ENCODE data around the gene C1D. TPM values are rescaled to one million over a fixed set of nuclear protein-coding genes. Genes with fewer than 3 reads are reported as not detected.

The C1D gene
- total RNA-seq, 2 experiments from 2014 or later = 19.1 to 36.3 TPM

DNA sequence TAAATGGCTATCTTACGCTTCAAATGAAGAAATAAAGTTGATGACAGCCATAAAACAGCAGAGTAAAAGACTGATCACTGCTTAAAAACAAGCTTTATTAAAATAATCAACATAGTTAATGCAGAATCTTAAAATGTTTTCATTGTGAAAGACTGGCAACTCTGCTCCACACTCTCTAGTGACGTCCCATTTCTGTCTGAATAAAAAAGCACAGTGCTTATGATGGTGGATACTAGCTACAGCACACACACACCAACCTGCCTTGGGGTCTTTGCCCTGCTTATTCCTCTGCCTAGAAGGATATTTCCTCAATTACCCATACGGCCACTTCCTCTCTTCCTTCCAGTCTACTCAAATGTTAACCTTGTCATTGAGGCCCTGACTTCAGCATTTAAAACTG is 19.1 kb downstream of the C1D start:
- Histone ChIP-seq H3K4me1 (ENCODE audit: insufficient read depth, low read length, poor library complexity, severe bottlenecking) (no peaks in the 10 kb centered on the region), H3K27ac (ENCODE audit: low read depth, low read length, poor library complexity, severe bottlenecking) (no peak overlapping the region), H3K4me2 (ENCODE audit: low read length) (no peak overlapping the region), H3K36me3 (ENCODE audit: insufficient read depth, low read length) (peaks cover 36% of the 10 kb centered on the region; the same call in 1 of the 2 replicates), H2AFZ (ENCODE audit: low read length) (no peak overlapping the region), H3K9me2 (ENCODE audit: insufficient read depth, low read length) (no peaks in the 10 kb centered on the region), H4K20me1 (ENCODE audit: insufficient read depth, low read length) (no peaks in the 10 kb centered on the region; the same call in 1 of the 2 replicates), H3K9me3 (ENCODE audit: low read length) (no peaks in the 10 kb centered on the region), H3K79me2 (ENCODE audit: insufficient read depth, low read depth, low read length) (peaks cover 26% of the 10 kb centered on the region; the same call in 1 of the 2 replicates), H3K4me3 (ENCODE audit: low read depth, low read length, poor library complexity, severe bottlenecking) (no peak overlapping the region)
- intact Hi-C loops (cut with micrococcal nuclease; ENCODE audit: unreplicated experiment) = no loop called here
- BruUV-seq (replicated peaks) = no TSS peak
- ChIA-PET CTCF (ENCODE audit: unreplicated experiment) (no interaction called here), POLR2A (interaction anchor here (0.9 kb wide), 1 partner anchor 16 kb away, joined by 4 read pairs; no protein-coding TSS in a partner anchor)
- TF ChIP-seq, protein P1, sequence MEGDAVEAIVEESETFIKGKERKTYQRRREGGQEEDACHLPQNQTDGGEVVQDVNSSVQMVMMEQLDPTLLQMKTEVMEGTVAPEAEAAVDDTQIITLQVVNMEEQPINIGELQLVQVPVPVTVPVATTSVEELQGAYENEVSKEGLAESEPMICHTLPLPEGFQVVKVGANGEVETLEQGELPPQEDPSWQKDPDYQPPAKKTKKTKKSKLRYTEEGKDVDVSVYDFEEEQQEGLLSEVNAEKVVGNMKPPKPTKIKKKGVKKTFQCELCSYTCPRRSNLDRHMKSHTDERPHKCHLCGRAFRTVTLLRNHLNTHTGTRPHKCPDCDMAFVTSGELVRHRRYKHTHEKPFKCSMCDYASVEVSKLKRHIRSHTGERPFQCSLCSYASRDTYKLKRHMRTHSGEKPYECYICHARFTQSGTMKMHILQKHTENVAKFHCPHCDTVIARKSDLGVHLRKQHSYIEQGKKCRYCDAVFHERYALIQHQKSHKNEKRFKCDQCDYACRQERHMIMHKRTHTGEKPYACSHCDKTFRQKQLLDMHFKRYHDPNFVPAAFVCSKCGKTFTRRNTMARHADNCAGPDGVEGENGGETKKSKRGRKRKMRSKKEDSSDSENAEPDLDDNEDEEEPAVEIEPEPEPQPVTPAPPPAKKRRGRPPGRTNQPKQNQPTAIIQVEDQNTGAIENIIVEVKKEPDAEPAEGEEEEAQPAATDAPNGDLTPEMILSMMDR (conservative IDR thresholded peaks at IDR 0.05; ENCODE audit: low read length) = no peak
- no peak for TF ChIP-seq EZH2phosphoT487 (IDR thresholded peaks at IDR 0.05; ENCODE audit: borderline replicate concordance, low read depth, low read length)
- DNase-seq (ENCODE audit: low spot score) = no peak

DNA sequence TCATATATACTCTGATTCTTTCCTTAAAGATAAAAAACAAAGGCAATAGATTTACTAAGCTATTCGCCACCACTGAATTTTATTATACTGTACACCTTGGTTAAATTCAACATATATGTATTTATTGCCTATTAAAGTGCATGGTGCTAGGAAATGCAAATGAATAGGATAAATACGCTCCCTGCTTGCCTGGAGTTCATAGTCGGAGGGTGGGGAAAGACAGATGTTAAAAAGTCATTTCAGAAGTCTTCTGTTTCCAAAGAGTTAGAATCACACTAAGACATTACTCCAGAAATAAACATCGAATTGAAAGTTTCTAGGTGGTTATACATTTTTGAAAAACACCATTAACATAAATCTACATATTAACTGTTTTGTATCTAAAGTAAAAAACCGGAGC is 19.8 kb downstream of the C1D start:
- H3K79me2 ChIP-seq (ENCODE audit: insufficient read depth, low read depth, low read length) = peaks cover 20% of the 10 kb centered on the region; the same call in 1 of the 2 replicates
- H3K4me3 ChIP-seq (ENCODE audit: low read depth, low read length, poor library complexity, severe bottlenecking) = no peak overlapping the region
- H3K9me2 ChIP-seq (ENCODE audit: insufficient read depth, low read length) = no peaks in the 10 kb centered on the region
- no TSS peak for BruUV-seq (replicated peaks)
- no peaks in the 10 kb centered on the region for H3K9me3 ChIP-seq (ENCODE audit: low read length)
- intact Hi-C loops (cut with micrococcal nuclease; ENCODE audit: unreplicated experiment) = no loop called here
- H2AFZ ChIP-seq (ENCODE audit: low read length) = no peak overlapping the region
- ChIA-PET CTCF (ENCODE audit: unreplicated experiment) (no interaction called here), POLR2A (interaction anchor here (0.7 to 0.9 kb wide), 2 partner anchors 16 to 159 kb away, joined by 3 to 4 read pairs; no protein-coding TSS in a partner anchor)
- DNase-seq (ENCODE audit: low spot score) = no peak
- TF ChIP-seq EZH2phosphoT487 (IDR thresholded peaks at IDR 0.05; ENCODE audit: borderline replicate concordance, low read depth, low read length) = no peak
- TF ChIP-seq, protein P1 (conservative IDR thresholded peaks at IDR 0.05; ENCODE audit: low read length) = no peak
- no peaks in the 10 kb centered on the region; the same call in 1 of the 2 replicates for H4K20me1 ChIP-seq (ENCODE audit: insufficient read depth, low read length)
- H3K4me1 ChIP-seq (ENCODE audit: insufficient read depth, low read length, poor library complexity, severe bottlenecking) = no peaks in the 10 kb centered on the region
- H3K4me2 ChIP-seq (ENCODE audit: low read length) = no peak overlapping the region
- H3K36me3 ChIP-seq (ENCODE audit: insufficient read depth, low read length) = peaks cover 36% of the 10 kb centered on the region; the same call in 1 of the 2 replicates
- no peak overlapping the region for H3K27ac ChIP-seq (ENCODE audit: low read depth, low read length, poor library complexity, severe bottlenecking)

DNA sequence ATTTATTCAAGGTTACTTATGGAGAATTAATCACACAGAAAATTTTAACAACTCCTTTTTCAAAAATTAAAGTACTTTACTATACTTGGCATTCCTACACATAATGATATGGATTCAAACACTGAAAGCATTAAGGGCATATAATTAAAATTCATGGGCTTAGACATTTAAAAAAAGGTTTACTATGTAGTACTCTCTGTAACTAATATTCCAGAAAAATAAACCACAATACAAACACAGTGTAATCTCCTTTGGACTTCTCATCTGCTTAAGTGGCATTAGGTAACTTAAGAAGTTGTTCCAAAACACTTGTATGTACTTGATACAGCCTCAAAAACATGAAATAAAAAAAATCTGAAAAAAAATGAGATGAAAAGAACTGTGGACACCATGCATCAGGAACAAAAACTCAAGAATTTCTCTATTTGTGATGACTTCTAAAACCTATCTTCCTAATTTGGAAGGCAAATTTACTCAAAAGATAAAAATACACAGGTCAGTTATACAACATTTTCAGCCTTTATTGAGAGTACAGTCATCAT is 21.0 kb downstream of the C1D start:
- Histone ChIP-seq H2AFZ (ENCODE audit: low read length) (no peak overlapping the region), H4K20me1 (ENCODE audit: insufficient read depth, low read length) (no peaks in the 10 kb centered on the region), H3K9me2 (ENCODE audit: insufficient read depth, low read length) (no peaks in the 10 kb centered on the region), H3K4me1 (ENCODE audit: insufficient read depth, low read length, poor library complexity, severe bottlenecking) (no peaks in the 10 kb centered on the region), H3K36me3 (ENCODE audit: insufficient read depth, low read length) (peaks cover 32% of the 10 kb centered on the region; the same call in 1 of the 2 replicates), H3K27ac (ENCODE audit: low read depth, low read length, poor library complexity, severe bottlenecking) (no peak overlapping the region), H3K79me2 (ENCODE audit: insufficient read depth, low read depth, low read length) (0 out of 2 replicates have a peak, but pooled peaks cover 7% of the 10 kb centered on the region), H3K4me3 (ENCODE audit: low read depth, low read length, poor library complexity, severe bottlenecking) (no peak overlapping the region), H3K9me3 (ENCODE audit: low read length) (no peaks in the 10 kb centered on the region), H3K4me2 (ENCODE audit: low read length) (no peak overlapping the region)
- no TSS peak for BruUV-seq (replicated peaks)
- ChIA-PET POLR2A (interaction anchor here (1.3 kb wide), 1 partner anchor 10 kb away, joined by 6 read pairs; no protein-coding TSS in a partner anchor), CTCF (ENCODE audit: unreplicated experiment) (no interaction called here)
- DNase-seq (ENCODE audit: low spot score) = no peak
- TF ChIP-seq, protein P1 (conservative IDR thresholded peaks at IDR 0.05; ENCODE audit: low read length) = no peak
- no peak for TF ChIP-seq EZH2phosphoT487 (IDR thresholded peaks at IDR 0.05; ENCODE audit: borderline replicate concordance, low read depth, low read length)
- intact Hi-C loops (cut with micrococcal nuclease; ENCODE audit: unreplicated experiment) = no loop called here

All from OCI-LY7 (cell line).